C4-2B (cell line): ENCODE results near the gene APIP.

Experiments used
- ZFX ChIP-seq: fragments of 450-650 bp; IDR thresholded peaks from 2 replicates; pipeline ENCODE4 v1.6.1; 2017
- TF ChIP-seq, protein P1 (sequence below): fragments of 450-650 bp; conservative IDR thresholded peaks from 2 replicates; pipeline ENCODE4 v1.5.1; 2017; ENCODE audit warnings: mild to moderate bottlenecking

DNA sequence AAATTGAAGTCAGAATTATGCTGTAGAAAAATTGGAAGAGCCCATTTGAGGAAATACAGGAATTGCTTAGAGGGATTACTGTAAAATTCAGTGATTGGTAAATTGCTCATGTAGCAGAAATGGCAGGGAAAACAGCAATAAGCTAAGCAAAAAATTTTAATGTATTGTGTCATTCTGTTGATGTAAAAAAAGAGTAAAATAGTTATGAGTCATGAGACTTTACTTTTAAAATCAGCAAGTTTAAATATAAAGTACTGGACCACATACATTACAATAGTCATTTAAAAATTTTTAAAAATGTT is 10.6 kb upstream of the APIP start:
- TF ChIP-seq, protein P1, sequence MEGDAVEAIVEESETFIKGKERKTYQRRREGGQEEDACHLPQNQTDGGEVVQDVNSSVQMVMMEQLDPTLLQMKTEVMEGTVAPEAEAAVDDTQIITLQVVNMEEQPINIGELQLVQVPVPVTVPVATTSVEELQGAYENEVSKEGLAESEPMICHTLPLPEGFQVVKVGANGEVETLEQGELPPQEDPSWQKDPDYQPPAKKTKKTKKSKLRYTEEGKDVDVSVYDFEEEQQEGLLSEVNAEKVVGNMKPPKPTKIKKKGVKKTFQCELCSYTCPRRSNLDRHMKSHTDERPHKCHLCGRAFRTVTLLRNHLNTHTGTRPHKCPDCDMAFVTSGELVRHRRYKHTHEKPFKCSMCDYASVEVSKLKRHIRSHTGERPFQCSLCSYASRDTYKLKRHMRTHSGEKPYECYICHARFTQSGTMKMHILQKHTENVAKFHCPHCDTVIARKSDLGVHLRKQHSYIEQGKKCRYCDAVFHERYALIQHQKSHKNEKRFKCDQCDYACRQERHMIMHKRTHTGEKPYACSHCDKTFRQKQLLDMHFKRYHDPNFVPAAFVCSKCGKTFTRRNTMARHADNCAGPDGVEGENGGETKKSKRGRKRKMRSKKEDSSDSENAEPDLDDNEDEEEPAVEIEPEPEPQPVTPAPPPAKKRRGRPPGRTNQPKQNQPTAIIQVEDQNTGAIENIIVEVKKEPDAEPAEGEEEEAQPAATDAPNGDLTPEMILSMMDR = no peak
- no peak for TF ChIP-seq ZFX
